Nephron progenitor cell (in vitro differentiated cells): ENCODE measurements around the gene ATP10D.

Source experiments
- DNase-seq: peaks from one replicate; pipeline ENCODE4 v3.0.0; 2021
- H3K27ac Mint-ChIP-seq: 2 replicates; pipeline ENCODE4 v1.8.0; 2021; ENCODE audit warnings: mild to moderate bottlenecking, moderate library complexity, mixed read lengths
- H3K27me3 Mint-ChIP-seq: 2 replicates; pipeline ENCODE4 v1.8.0; 2021; ENCODE audit warnings: mild to moderate bottlenecking, low read depth, mixed read lengths; ENCODE audit not compliant: poor library complexity
- H3K36me3 Mint-ChIP-seq: 2 replicates; pipeline ENCODE4 v1.8.0; 2021; ENCODE audit warnings: low read depth, mixed read lengths
- H3K4me1 Mint-ChIP-seq: 2 replicates; pipeline ENCODE4 v1.8.0; 2021; ENCODE audit warnings: mixed read lengths
- H3K4me3 Mint-ChIP-seq: 2 replicates; pipeline ENCODE4 v1.8.0; 2021; ENCODE audit warnings: mild to moderate bottlenecking, moderate library complexity, mixed read lengths
- H3K9me3 Mint-ChIP-seq: 2 replicates; pipeline ENCODE4 v1.8.0; 2021; ENCODE audit warnings: mild to moderate bottlenecking, moderate library complexity, mixed read lengths
- CTCF ChIP-seq: fragments of 200-600 bp; sonication (generic); IDR thresholded peaks from 2 replicates; pipeline ENCODE4 v1.5.0; 2021; ENCODE audit warnings: antibody characterized with exemption

ATP10D gene

DNA sequence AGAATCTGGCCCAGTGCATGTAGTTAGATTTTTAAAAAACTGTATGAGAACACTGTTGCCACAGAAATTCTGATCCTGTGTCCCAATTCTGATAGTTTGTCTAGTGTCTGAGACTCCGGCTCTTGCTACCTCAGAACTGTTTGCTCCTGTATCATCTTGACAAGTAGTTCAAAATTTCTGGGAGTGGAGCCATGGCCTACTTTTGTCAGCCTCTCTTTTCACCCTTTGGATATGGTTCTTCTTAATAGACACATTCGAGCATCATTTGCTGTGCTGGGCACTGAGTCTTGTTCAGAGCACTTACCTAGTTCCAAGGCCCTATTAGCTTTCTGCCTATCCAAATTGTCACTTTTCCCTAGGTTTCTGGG, 46.9 kb downstream of the ATP10D start:
- no peak overlapping the region for H3K4me3 Mint-ChIP-seq
- DNase-seq = no peak
- no peak overlapping the region for H3K27ac Mint-ChIP-seq
- no peaks in the 10 kb centered on the region for H3K4me1 Mint-ChIP-seq
- TF ChIP-seq CTCF = no peak
- peaks cover 53% of the 10 kb centered on the region for H3K36me3 Mint-ChIP-seq
- H3K27me3 Mint-ChIP-seq = peaks cover 3% of the 10 kb centered on the region
- peaks cover 25% of the 10 kb centered on the region for H3K9me3 Mint-ChIP-seq

DNA sequence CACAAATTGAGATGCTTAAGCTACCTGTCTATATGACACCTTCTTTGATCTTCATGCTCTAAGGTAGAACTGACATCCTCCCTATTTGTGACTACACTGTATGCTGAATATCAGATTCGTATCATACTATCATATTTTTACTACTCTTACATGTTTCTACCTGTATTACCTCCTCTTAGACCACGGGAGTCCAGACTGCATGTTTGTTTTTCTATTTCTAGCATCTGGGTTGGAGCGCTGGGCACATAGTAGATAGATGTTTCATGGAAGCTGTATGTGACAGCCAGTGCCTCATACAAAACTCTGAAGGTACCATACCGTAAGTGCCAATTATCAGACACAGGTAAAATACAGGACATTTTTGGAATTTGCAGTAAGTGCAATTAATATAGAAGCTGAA, 47.6 kb downstream of the ATP10D start:
- H3K27ac Mint-ChIP-seq = no peak overlapping the region
- no peaks in the 10 kb centered on the region for H3K4me1 Mint-ChIP-seq
- no peak for TF ChIP-seq CTCF

GRCh38 chr4:47533689-47534347, 48.7 kb downstream of the ATP10D start:
- Mint-ChIP-seq H3K36me3 (peaks cover 35% of the 10 kb centered on the region), H3K27me3 (peaks cover 3% of the 10 kb centered on the region), H3K27ac (no peak overlapping the region), H3K9me3 (peaks cover 17% of the 10 kb centered on the region), H3K4me3 (no peak overlapping the region), H3K4me1 (no peaks in the 10 kb centered on the region)
- DNase-seq = no peak
- no peak for TF ChIP-seq CTCF

More for the DNA sequence above, 47.6 kb downstream of the ATP10D start:
- peaks cover 25% of the 10 kb centered on the region for H3K9me3 Mint-ChIP-seq
- no peak overlapping the region for H3K4me3 Mint-ChIP-seq
- H3K36me3 Mint-ChIP-seq = peaks cover 46% of the 10 kb centered on the region
- peaks cover 3% of the 10 kb centered on the region for H3K27me3 Mint-ChIP-seq
- DNase-seq = no peak

- H3K27ac Mint-ChIP-seq = no peak overlapping the region
- peaks cover 25% of the 10 kb centered on the region for H3K36me3 Mint-ChIP-seq
- H3K27me3 Mint-ChIP-seq = peaks cover 3% of the 10 kb centered on the region
- H3K9me3 Mint-ChIP-seq = peaks cover 7% of the 10 kb centered on the region
- no peak for TF ChIP-seq CTCF
- H3K4me3 Mint-ChIP-seq = no peak overlapping the region
- H3K4me1 Mint-ChIP-seq = no peaks in the 10 kb centered on the region
- DNase-seq = no peak
Measured at GRCh38 chr4:47534772-47535171, 49.7 kb downstream of the ATP10D start.

GRCh38 chr4:47535567-47536147, 50.6 kb downstream of the ATP10D start:
- no peak overlapping the region for H3K4me3 Mint-ChIP-seq
- H3K36me3 Mint-ChIP-seq = peaks cover 19% of the 10 kb centered on the region
- no peak overlapping the region for H3K27ac Mint-ChIP-seq
- no peaks in the 10 kb centered on the region for H3K9me3 Mint-ChIP-seq
- no peaks in the 10 kb centered on the region for H3K4me1 Mint-ChIP-seq
- H3K27me3 Mint-ChIP-seq = no peaks in the 10 kb centered on the region
- DNase-seq = no peak
- no peak for TF ChIP-seq CTCF

GRCh38 chr4:47536966-47537365, 51.9 kb downstream of the ATP10D start:
- Mint-ChIP-seq H3K4me3 (no peak overlapping the region), H3K27ac (no peak overlapping the region), H3K9me3 (no peaks in the 10 kb centered on the region), H3K36me3 (peaks cover 19% of the 10 kb centered on the region), H3K27me3 (no peaks in the 10 kb centered on the region), H3K4me1 (no peaks in the 10 kb centered on the region)
- no peak for DNase-seq
- TF ChIP-seq CTCF = no peak
